DND-41 (cell line): ENCODE data around the gene C6orf52.

Experiments
- ATAC-seq: fragments of 200-7000 bp; cut with Tn5 transposase; 3 replicates; pipeline ENCODE4 v1.9.1; 2021; ENCODE audit warnings: low read depth; ENCODE audit not compliant: insufficient read depth
- DNase-seq: peaks from one replicate; pipeline ENCODE4 v3.0.0-alpha.2; 2020
- H2AFZ ChIP-seq: 2 replicates; pipeline ENCODE4 v1.6.0; 2012; ENCODE audit warnings: low read depth, low read length
- H3K27ac ChIP-seq: 2 replicates; pipeline ENCODE4 v1.5.1; 2012; ENCODE audit warnings: low read length, inconsistent platforms
- H3K27me3 ChIP-seq: fragments of 200-600 bp; sonication (generic); 2 replicates; pipeline ENCODE4 v1.6.0; 2012; ENCODE audit warnings: low read length, mild to moderate bottlenecking, inconsistent platforms; ENCODE audit not compliant: insufficient read depth, poor library complexity
- H3K36me3 ChIP-seq: 2 replicates; pipeline ENCODE4 v1.5.1; 2012; ENCODE audit warnings: low read length, inconsistent platforms; ENCODE audit not compliant: insufficient read depth
- H3K4me1 ChIP-seq: 2 replicates; pipeline ENCODE4 v1.5.1; 2012; ENCODE audit warnings: mild to moderate bottlenecking, low read length; ENCODE audit not compliant: insufficient read depth
- H3K4me2 ChIP-seq: 2 replicates; pipeline ENCODE4 v1.6.0; 2012; ENCODE audit warnings: mild to moderate bottlenecking, moderate library complexity, low read length, inconsistent platforms; ENCODE audit not compliant: insufficient read depth
- H3K4me3 ChIP-seq, 2 experiments: fragments of 200-600 bp in 1 of 2; shearing (Covaris generic) in 1 of 2; 2 replicates each; pipeline ENCODE4 v1.5.1; 2012 to 2016; ENCODE audit warnings: inconsistent platforms in 2 of 2, low read length in 2 of 2, mild to moderate bottlenecking in 2 of 2, low read depth in 1 of 2, moderate library complexity in 1 of 2
- H3K79me2 ChIP-seq: 2 replicates; pipeline ENCODE4 v1.6.0; 2012; ENCODE audit warnings: low read length, inconsistent platforms; ENCODE audit not compliant: insufficient read depth
- H3K9ac ChIP-seq: 2 replicates; pipeline ENCODE4 v1.6.0; 2012; ENCODE audit warnings: low read depth, mild to moderate bottlenecking, inconsistent platforms, low read length, moderate library complexity
- H3K9me3 ChIP-seq: 2 replicates; pipeline ENCODE4 v1.5.1; 2012; ENCODE audit warnings: low read length, moderate library complexity, mild to moderate bottlenecking, inconsistent platforms; ENCODE audit not compliant: insufficient read depth, severe bottlenecking
- H4K20me1 ChIP-seq: 2 replicates; pipeline ENCODE4 v1.6.0; 2012; ENCODE audit warnings: low read length; ENCODE audit not compliant: insufficient read depth
- EZH2 ChIP-seq: IDR thresholded peaks from 3 replicates; pipeline ENCODE4 v1.6.1; 2012; ENCODE audit warnings: borderline replicate concordance, low read depth, mild to moderate bottlenecking, moderate library complexity, low read length, inconsistent platforms; ENCODE audit not compliant: severe bottlenecking
- TF ChIP-seq, protein P1 (sequence below): IDR thresholded peaks from 2 replicates; pipeline ENCODE4 v1.5.1; 2012; ENCODE audit warnings: borderline replicate concordance, low read length, moderate library complexity, mild to moderate bottlenecking; ENCODE audit not compliant: poor library complexity, severe bottlenecking; ENCODE audit errors: extremely low read depth

C6orf52 gene

DNA sequence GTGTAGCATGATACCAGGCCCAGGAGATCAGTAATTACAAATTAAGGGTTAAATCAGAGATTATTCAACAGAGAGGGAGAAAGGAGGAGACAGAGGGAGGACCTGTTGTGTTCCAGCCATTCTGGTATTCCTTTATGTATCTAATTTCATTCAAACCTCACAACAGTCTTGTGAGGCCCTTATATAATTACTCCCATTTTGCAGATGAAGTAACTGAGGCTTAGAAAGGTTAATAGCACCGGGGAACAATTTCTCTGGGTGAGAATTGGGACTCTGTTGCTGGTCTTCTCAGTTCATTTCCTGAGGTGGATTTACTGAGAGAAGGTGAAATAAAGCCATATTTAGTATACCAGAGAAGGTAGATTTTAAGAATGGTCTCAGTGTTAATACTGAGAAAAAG is 66.6 kb downstream of the C6orf52 start:
- no peak for TF ChIP-seq EZH2
- TF ChIP-seq, protein P1, sequence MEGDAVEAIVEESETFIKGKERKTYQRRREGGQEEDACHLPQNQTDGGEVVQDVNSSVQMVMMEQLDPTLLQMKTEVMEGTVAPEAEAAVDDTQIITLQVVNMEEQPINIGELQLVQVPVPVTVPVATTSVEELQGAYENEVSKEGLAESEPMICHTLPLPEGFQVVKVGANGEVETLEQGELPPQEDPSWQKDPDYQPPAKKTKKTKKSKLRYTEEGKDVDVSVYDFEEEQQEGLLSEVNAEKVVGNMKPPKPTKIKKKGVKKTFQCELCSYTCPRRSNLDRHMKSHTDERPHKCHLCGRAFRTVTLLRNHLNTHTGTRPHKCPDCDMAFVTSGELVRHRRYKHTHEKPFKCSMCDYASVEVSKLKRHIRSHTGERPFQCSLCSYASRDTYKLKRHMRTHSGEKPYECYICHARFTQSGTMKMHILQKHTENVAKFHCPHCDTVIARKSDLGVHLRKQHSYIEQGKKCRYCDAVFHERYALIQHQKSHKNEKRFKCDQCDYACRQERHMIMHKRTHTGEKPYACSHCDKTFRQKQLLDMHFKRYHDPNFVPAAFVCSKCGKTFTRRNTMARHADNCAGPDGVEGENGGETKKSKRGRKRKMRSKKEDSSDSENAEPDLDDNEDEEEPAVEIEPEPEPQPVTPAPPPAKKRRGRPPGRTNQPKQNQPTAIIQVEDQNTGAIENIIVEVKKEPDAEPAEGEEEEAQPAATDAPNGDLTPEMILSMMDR, result no peak
- DNase-seq (no peak), ATAC-seq (no peak)
- H4K20me1 ChIP-seq, result no peaks in the 10 kb centered on the region
- no peak overlapping the region for H3K4me3 ChIP-seq
- H3K27ac ChIP-seq, result no peak overlapping the region
- H3K36me3 ChIP-seq, result peaks cover 3% of the 10 kb centered on the region; the same call in 1 of the 2 replicates
- H3K9ac ChIP-seq, result no peak overlapping the region
- no peak overlapping the region for H3K4me2 ChIP-seq
- no peaks in the 10 kb centered on the region for H3K27me3 ChIP-seq
- H3K79me2 ChIP-seq, result no peaks in the 10 kb centered on the region
- H2AFZ ChIP-seq, result no peak overlapping the region
- no peaks in the 10 kb centered on the region for H3K4me1 ChIP-seq
- peaks cover 4% of the 10 kb centered on the region for H3K9me3 ChIP-seq

DNA sequence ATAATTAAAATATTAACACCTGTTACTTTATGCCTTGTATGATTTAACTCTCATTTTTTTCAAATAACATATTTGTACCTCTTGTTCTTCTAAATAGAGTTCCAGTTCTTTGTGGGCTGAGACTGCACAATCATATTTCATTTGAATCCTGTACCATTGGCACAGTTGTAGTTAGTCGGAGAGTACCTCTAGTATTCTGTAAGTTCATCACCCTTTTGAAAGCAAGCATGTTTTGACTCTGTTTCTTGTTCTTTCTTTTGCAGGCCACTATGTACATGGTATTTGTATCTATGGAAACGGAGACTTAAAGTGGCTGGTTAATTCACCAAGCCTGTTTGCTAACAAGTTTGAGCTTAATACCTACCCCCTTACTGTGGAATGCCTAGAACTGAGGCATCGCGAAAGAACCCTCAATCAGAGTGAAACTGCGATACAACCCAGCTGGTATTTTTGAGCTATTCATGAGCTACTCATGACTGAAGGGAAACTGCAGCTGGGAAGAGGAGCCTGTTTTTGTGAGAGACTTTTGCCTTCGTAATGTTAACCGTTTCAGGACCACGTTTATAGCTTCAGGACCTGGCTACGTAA is 68.2 kb downstream of the C6orf52 start:
- H3K27me3 ChIP-seq, result no peaks in the 10 kb centered on the region
- no peak overlapping the region for H3K4me2 ChIP-seq
- no peaks in the 10 kb centered on the region for H3K4me1 ChIP-seq
- peaks cover 4% of the 10 kb centered on the region for H3K9me3 ChIP-seq
- no peak overlapping the region for H3K27ac ChIP-seq
- H4K20me1 ChIP-seq, result no peaks in the 10 kb centered on the region
- TF ChIP-seq, protein P1, result no peak
- TF ChIP-seq EZH2, result no peak
- H3K36me3 ChIP-seq, result peaks cover 3% of the 10 kb centered on the region; the same call in 1 of the 2 replicates
- no peak overlapping the region for H2AFZ ChIP-seq
- no peaks in the 10 kb centered on the region for H3K79me2 ChIP-seq
- no peak overlapping the region for H3K9ac ChIP-seq
- no peak overlapping the region for H3K4me3 ChIP-seq
- no peak for ATAC-seq
- no peak for DNase-seq

DNA sequence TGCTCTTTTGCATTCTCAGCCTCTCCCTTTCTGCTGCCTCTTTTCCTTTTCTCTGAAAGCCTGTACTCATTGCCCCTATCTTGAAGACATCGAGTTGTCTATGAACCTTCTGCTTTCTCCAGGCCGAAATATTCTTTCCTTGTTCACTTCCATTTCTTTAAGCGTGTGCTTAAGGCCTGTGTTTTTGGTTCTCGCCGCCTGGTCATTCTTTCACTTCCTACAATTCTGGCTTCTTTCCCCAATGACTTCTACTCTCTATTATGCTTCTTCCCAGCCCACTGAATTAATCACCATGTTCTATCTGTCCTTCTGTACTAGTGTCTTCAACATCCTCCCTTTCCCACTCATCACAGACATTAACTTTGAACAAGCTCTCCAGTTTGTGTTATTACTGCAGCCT is 69.6 kb downstream of the C6orf52 start:
- H3K27ac ChIP-seq, result no peak overlapping the region
- H3K9me3 ChIP-seq, result peaks cover 4% of the 10 kb centered on the region
- H3K4me2 ChIP-seq, result no peak overlapping the region
- H2AFZ ChIP-seq, result no peak overlapping the region
- no peak for TF ChIP-seq EZH2
- TF ChIP-seq, protein P1, result no peak
- H3K36me3 ChIP-seq, result peaks cover 3% of the 10 kb centered on the region; the same call in 1 of the 2 replicates
- ATAC-seq, result no peak
- no peaks in the 10 kb centered on the region for H3K79me2 ChIP-seq
- H3K9ac ChIP-seq, result no peak overlapping the region
- H3K4me1 ChIP-seq, result no peaks in the 10 kb centered on the region
- no peak for DNase-seq
- no peaks in the 10 kb centered on the region for H3K27me3 ChIP-seq
- H4K20me1 ChIP-seq, result no peaks in the 10 kb centered on the region
- H3K4me3 ChIP-seq, result no peak overlapping the region

DNA sequence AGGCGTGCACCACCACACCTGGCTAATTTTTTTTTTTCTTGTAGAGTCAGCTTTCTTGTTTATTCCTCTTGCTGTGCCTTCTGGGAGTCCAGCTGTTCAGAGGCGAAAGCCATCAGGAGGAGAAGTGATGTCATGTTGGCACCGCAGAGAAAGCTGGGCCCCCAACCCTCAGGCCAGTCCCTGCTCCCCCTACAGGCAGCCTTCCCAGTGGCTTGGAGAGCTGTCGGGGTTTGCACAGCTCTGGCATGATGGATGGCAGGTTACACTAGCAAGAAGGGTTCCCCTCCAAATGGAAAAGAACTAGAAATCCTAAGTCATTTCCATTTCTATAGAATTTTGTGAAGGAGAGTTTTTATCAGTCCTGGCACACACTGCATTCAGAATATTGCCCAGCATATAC is 72.6 kb downstream of the C6orf52 start:
- no peak overlapping the region for H3K4me2 ChIP-seq
- no peak overlapping the region for H3K4me3 ChIP-seq
- H2AFZ ChIP-seq, result no peak overlapping the region
- H4K20me1 ChIP-seq, result no peaks in the 10 kb centered on the region
- H3K79me2 ChIP-seq, result no peaks in the 10 kb centered on the region
- no peaks in the 10 kb centered on the region for H3K27me3 ChIP-seq
- no peak overlapping the region for H3K9ac ChIP-seq
- DNase-seq (no peak), ATAC-seq (no peak)
- H3K9me3 ChIP-seq, result peaks cover 4% of the 10 kb centered on the region
- TF ChIP-seq, protein P1, result no peak
- no peak for TF ChIP-seq EZH2
- no peaks in the 10 kb centered on the region for H3K4me1 ChIP-seq
- peaks cover 3% of the 10 kb centered on the region; the same call in 1 of the 2 replicates for H3K36me3 ChIP-seq
- H3K27ac ChIP-seq, result no peak overlapping the region
